GM21786 (cell line): ENCODE results near the gene NOD2.

Source experiments
- ATAC-seq: cut with Tn5 transposase; IDR thresholded peaks from one replicate; pipeline ENCODE4 v1.9.1; 2021; ENCODE audit not compliant: unreplicated experiment

NOD2 gene

DNA sequence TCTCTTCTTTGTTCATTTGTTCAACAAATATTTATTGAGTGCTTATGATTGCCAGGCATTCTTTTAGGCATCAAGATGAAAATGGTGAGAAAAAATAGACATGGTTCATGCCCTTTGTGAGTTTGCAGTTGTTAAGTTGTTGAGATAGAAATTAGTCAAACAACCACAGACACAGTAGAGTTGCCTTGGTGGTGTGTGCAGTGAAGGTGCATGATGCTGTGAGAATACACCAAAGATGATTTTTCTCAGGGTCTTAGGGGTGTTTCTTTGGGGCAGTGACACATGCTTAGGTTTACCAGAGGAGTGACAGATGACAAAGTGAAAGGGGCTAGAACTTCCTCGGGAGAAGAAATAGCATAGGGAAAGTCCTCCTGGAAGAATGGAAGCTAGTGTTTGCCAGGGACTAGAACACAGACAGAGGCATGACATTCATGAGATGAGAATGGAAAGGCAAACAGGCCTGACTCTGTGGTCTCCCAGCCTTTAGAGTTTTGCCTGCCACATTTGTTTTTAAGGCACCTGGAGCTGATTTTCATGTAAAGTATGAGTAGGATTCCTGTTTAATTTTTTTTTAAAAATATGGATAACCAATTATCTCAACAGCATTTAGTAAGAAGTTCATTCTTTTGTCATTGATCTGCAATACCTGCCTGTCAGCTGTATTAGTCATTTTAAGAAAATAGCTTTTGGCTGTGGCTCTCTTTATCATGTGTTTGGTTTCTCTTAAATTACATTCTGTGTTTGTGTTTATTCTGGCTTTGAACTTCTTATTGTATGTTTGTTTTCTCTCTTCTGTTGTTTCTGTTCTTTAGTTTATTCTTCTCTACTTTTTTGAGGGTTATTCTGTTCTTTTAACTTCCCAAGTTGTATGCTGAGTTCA lies 85.1 kb downstream of the NOD2 start:
- ATAC-seq: peak; percentile 52

DNA sequence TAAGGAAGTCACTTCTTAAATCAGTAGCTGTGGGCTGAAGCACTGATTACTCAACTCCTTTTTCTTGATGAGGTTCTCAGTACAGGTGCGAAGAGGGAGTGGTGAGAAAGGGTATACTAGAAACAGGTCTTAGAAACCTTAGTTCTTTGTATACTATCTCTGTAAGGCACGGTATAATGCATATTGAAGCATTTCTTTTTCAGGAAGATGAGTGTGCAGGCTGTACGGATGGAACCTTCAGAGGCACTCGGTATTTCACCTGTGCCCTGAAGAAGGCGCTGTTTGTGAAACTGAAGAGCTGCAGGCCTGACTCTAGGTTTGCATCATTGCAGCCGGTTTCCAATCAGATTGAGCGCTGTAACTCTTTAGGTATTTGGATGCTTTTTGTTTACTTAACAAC lies 87.6 kb downstream of the NOD2 start:
- ATAC-seq: no peak

- no peak for ATAC-seq
Observed at GRCh38 chr16:50781518-50781917, 88.1 kb downstream of the NOD2 start.
